GM23338 (cell line): Measurements from ENCODE around the gene SLC35D3. TPM values are rescaled to one million over a fixed set of nuclear protein-coding genes. Genes with fewer than 3 reads are reported as not detected.

Source experiments
- ATAC-seq: fragments of 200-7000 bp; cut with Tn5 transposase; 3 replicates; pipeline ENCODE4 v1.9.1; 2020
- DNase-seq: peaks from one replicate; pipeline ENCODE4 v3.0.0-alpha.2; 2015; ENCODE audit warnings: low spot score
- H2AFZ ChIP-seq: fragments of 200-600 bp; sonication (generic); 2 replicates; pipeline ENCODE4 v1.8.0; 2016; ENCODE audit warnings: antibody characterized with exemption, mild to moderate bottlenecking, moderate library complexity
- H3F3A ChIP-seq: fragments of 200-600 bp; sonication (generic); replicated peaks from 2 replicates; pipeline ENCODE4 v1.8.0; 2017; ENCODE audit warnings: antibody characterized with exemption, mixed run types, low read depth
- H3K27ac ChIP-seq: fragments of 200-600 bp; sonication (generic); 2 replicates; pipeline ENCODE4 v1.6.1; 2016; ENCODE audit warnings: low read depth
- H3K27me3 ChIP-seq: fragments of 200-600 bp; sonication (generic); 2 replicates; pipeline ENCODE4 v1.8.0; 2016; ENCODE audit warnings: mild to moderate bottlenecking, mixed run types, moderate library complexity; ENCODE audit not compliant: insufficient read depth
- H3K36me3 ChIP-seq: fragments of 200-600 bp; sonication (generic); 2 replicates; pipeline ENCODE4 v1.8.0; 2016; ENCODE audit warnings: mild to moderate bottlenecking; ENCODE audit not compliant: insufficient read depth
- H3K4me1 ChIP-seq: fragments of 200-600 bp; sonication (generic); 2 replicates; pipeline ENCODE4 v1.8.0; 2016; ENCODE audit warnings: mild to moderate bottlenecking, moderate library complexity; ENCODE audit not compliant: insufficient read depth
- H3K4me2 ChIP-seq: fragments of 200-600 bp; sonication (generic); 2 replicates; pipeline ENCODE4 v1.7.1; 2017; ENCODE audit warnings: mixed run types
- H3K4me3 ChIP-seq: fragments of 200-600 bp; sonication (generic); 2 replicates; pipeline ENCODE4 v1.6.1; 2016; ENCODE audit warnings: mixed run types
- H3K79me2 ChIP-seq: fragments of 200-600 bp; sonication (generic); replicated peaks from 2 replicates; pipeline ENCODE4 v1.8.0; 2017; ENCODE audit warnings: mild to moderate bottlenecking; ENCODE audit not compliant: insufficient read depth
- H3K9me2 ChIP-seq: fragments of 200-600 bp; sonication (generic); 2 replicates; pipeline ENCODE4 v1.8.0; 2017; ENCODE audit not compliant: insufficient read depth
- H4K20me1 ChIP-seq: fragments of 200-600 bp; sonication (generic); replicated peaks from 2 replicates; pipeline ENCODE4 v1.8.0; 2017; ENCODE audit warnings: mild to moderate bottlenecking; ENCODE audit not compliant: insufficient read depth
- H3K27ac Mint-ChIP-seq: 2 replicates; pipeline ENCODE4 v1.8.0; 2020; ENCODE audit warnings: inconsistent platforms, mild to moderate bottlenecking, moderate library complexity, mixed read lengths
- H3K27me3 Mint-ChIP-seq: 3 replicates; pipeline ENCODE4 v1.8.0; 2022; ENCODE audit warnings: low read depth, mild to moderate bottlenecking, moderate library complexity, mixed read lengths, inconsistent platforms; ENCODE audit not compliant: insufficient read depth, poor library complexity
- H3K36me3 Mint-ChIP-seq: 3 replicates; pipeline ENCODE4 v1.8.0; 2021; ENCODE audit warnings: low read depth, mild to moderate bottlenecking, inconsistent platforms, moderate library complexity, mixed read lengths
- H3K4me1 Mint-ChIP-seq: 3 replicates; pipeline ENCODE4 v1.8.0; 2020; ENCODE audit warnings: mild to moderate bottlenecking, inconsistent platforms, mixed read lengths
- H3K4me3 Mint-ChIP-seq: 3 replicates; pipeline ENCODE4 v1.8.0; 2021; ENCODE audit warnings: moderate library complexity, mild to moderate bottlenecking, inconsistent platforms, mixed read lengths
- H3K9me3 Mint-ChIP-seq: 3 replicates; pipeline ENCODE4 v1.8.0; 2020; ENCODE audit warnings: moderate library complexity, mild to moderate bottlenecking, inconsistent platforms, mixed read lengths
- CREB1 ChIP-seq: fragments of 250-450 bp; sonication (Bioruptor Pico); IDR thresholded peaks from 2 replicates; pipeline ENCODE4 v1.5.0; 2020; ENCODE audit warnings: low read depth, mild to moderate bottlenecking, moderate library complexity
- CTCF ChIP-seq, 2 experiments: fragments of 200-600 bp in 1 of 2; sonication (generic) in 1 of 2; conservative IDR thresholded peaks; 2 replicates each; pipeline versions ENCODE4 v1.5.1 to v1.6.1; 2016 to 2017; ENCODE audit warnings: antibody characterized with exemption in 2 of 2, low read depth in 2 of 2, mild to moderate bottlenecking in 2 of 2, moderate library complexity in 1 of 2
- EZH2 ChIP-seq: fragments of 200-600 bp; sonication (generic); IDR thresholded peaks from one replicate; pipeline ENCODE4 v1.8.0; 2017; ENCODE audit warnings: antibody characterized with exemption, mild to moderate bottlenecking, low read depth; ENCODE audit not compliant: unreplicated experiment
- EZH2phosphoT487 ChIP-seq: fragments of 200-600 bp; sonication (generic); IDR thresholded peaks from one replicate; pipeline ENCODE4 v1.8.1; 2018; ENCODE audit warnings: antibody characterized with exemption; ENCODE audit not compliant: unreplicated experiment
- JUNB ChIP-seq: IDR thresholded peaks from one replicate; pipeline ENCODE4 v1.6.1; 2016; ENCODE audit warnings: antibody characterized with exemption; ENCODE audit not compliant: unreplicated experiment
- NANOG ChIP-seq: IDR thresholded peaks from 2 replicates; pipeline ENCODE4 v1.6.1; 2016; ENCODE audit warnings: antibody characterized with exemption, borderline replicate concordance
- POLR2AphosphoS5 ChIP-seq: IDR thresholded peaks from 2 replicates; pipeline ENCODE4 v1.6.1; 2016; ENCODE audit warnings: antibody characterized with exemption, low read depth
- STAT1 ChIP-seq: IDR thresholded peaks from one replicate; pipeline ENCODE4 v1.6.1; 2016; ENCODE audit warnings: antibody characterized with exemption; ENCODE audit not compliant: unreplicated experiment
- ZNF114 ChIP-seq: fragments of 250-450 bp; sonication (Bioruptor Pico); IDR thresholded peaks from 2 replicates; pipeline ENCODE4 v1.5.0; 2020; ENCODE audit warnings: mild to moderate bottlenecking, moderate library complexity
- ZNF331 ChIP-seq: fragments of 250-450 bp; sonication (Bioruptor Pico); IDR thresholded peaks from 2 replicates; pipeline ENCODE4 v1.5.0; 2020; ENCODE audit warnings: low read depth, mild to moderate bottlenecking, moderate library complexity
- ZNF462 ChIP-seq: fragments of 250-450 bp; sonication (Bioruptor Pico); IDR thresholded peaks from 2 replicates; pipeline ENCODE4 v1.5.0; 2020; ENCODE audit warnings: mild to moderate bottlenecking, moderate library complexity
- polyA plus RNA-seq: library from polyadenylated mRNA; unstranded; fragments of >200 nt; fragmentation: Nextera tagmentation; extraction: Ambion mirVana; gene quantifications from 2 replicates; pipeline ENCODE4 v1.2.1, GENCODE V29; 2016
- total RNA-seq: library from RNA; depleted of rRNA; stranded (reverse); fragments of >200 nt; shearing (Covaris generic); gene quantifications from 2 replicates; pipeline ENCODE4 v1.2.3, GENCODE V29; 2014
- TF ChIP-seq, protein P1 (sequence below): IDR thresholded peaks from one replicate; pipeline ENCODE4 v1.6.1; 2018; ENCODE audit warnings: antibody characterized with exemption; ENCODE audit not compliant: unreplicated experiment
- TF ChIP-seq, protein P2 (sequence below): IDR thresholded peaks from 2 replicates; pipeline ENCODE4 v1.6.1; 2016; ENCODE audit warnings: antibody characterized with exemption

The SLC35D3 gene
- total and polyA plus RNA-seq, 2 experiments from 2014 or later, result 0.59 to 1.6 TPM

DNA sequence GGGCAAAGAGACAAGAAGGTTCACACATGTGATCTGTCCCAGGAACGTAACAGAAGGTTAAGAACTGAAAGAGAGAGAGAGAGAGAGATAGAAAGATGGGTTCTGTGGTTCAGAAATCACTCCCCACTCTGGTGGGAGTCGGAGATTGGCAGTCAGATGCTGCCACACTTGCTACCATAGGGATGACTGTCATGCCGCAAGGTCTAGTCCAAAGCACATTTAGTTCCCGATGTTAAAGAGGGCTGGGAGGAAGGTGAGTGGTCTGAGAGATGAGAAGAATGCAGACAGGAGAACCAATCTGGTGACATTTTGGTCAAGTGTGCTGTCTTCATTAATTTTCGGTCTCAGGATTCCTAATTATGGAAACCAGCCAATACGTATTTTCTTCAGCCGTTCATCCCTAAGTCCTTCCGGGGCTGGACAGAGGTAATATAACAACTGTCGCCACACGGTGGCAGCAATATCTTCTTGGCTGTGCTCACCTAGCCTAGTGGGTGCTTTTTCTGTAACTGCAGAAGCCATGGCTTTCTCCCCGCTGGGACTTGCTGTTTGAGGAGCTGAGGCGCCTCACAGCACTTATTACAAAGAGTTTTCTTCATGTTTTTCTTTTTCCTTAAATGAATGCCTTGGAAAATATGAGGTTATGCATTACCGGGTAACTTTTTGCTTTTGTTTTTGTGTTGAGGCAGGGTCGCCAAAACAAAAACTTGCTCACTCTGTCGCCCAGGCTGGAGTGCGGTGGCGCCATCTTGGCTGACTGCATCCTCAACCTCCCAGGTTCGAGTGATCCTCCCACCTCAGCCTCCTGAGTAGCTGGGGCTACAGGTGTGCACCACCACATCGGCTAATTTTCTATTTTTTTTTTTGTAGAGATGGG lies 46.0 kb downstream of the SLC35D3 start:
- no peak overlapping the region for H3K4me3 ChIP-seq
- H3K27ac Mint-ChIP-seq, result no peak overlapping the region
- ATAC-seq, result peak; percentile 97
- H3K9me2 ChIP-seq, result no peaks in the 10 kb centered on the region
- H3K27me3 Mint-ChIP-seq, result peaks cover 4% of the 10 kb centered on the region
- H3K4me1 Mint-ChIP-seq, result 0 out of 3 replicates have a peak, but pooled peaks cover 2% of the 10 kb centered on the region
- H3K79me2 ChIP-seq, result no peaks in the 10 kb centered on the region
- H3K36me3 ChIP-seq, result no peaks in the 10 kb centered on the region
- no peaks in the 10 kb centered on the region for H3K9me3 Mint-ChIP-seq
- H3K27ac ChIP-seq, result no peak overlapping the region
- no peaks in the 10 kb centered on the region for H3K27me3 ChIP-seq
- DNase-seq, result peak; percentile 90
- H2AFZ ChIP-seq, result 0 out of 2 replicates have a peak overlapping the region, but pooled peaks have one; percentile 2
- no peaks in the 10 kb centered on the region for H3F3A ChIP-seq
- TF ChIP-seq ZNF331 (CRISPR knock-in tag) (0 out of 2 replicates have a peak, but pooled peaks have one; percentile 3), POLR2AphosphoS5 (no peak), EZH2 (no peak), EZH2phosphoT487 (no peak), NANOG (no peak), CTCF (conservative IDR thresholded peaks at IDR 0.05; ENCODE audit: low read depth in 2 of 2) (peak; percentile 75 to 89), ZNF462 (0 out of 2 replicates have a peak, but pooled peaks have one; percentile 20), JUNB (no peak), ZNF114 (0 out of 2 replicates have a peak, but pooled peaks have one; percentile 34), STAT1 (no peak), CREB1 (CRISPR knock-in tag) (no peak)
- TF ChIP-seq, protein P1, sequence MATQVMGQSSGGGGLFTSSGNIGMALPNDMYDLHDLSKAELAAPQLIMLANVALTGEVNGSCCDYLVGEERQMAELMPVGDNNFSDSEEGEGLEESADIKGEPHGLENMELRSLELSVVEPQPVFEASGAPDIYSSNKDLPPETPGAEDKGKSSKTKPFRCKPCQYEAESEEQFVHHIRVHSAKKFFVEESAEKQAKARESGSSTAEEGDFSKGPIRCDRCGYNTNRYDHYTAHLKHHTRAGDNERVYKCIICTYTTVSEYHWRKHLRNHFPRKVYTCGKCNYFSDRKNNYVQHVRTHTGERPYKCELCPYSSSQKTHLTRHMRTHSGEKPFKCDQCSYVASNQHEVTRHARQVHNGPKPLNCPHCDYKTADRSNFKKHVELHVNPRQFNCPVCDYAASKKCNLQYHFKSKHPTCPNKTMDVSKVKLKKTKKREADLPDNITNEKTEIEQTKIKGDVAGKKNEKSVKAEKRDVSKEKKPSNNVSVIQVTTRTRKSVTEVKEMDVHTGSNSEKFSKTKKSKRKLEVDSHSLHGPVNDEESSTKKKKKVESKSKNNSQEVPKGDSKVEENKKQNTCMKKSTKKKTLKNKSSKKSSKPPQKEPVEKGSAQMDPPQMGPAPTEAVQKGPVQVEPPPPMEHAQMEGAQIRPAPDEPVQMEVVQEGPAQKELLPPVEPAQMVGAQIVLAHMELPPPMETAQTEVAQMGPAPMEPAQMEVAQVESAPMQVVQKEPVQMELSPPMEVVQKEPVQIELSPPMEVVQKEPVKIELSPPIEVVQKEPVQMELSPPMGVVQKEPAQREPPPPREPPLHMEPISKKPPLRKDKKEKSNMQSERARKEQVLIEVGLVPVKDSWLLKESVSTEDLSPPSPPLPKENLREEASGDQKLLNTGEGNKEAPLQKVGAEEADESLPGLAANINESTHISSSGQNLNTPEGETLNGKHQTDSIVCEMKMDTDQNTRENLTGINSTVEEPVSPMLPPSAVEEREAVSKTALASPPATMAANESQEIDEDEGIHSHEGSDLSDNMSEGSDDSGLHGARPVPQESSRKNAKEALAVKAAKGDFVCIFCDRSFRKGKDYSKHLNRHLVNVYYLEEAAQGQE, result no peak
- TF ChIP-seq, protein P2, sequence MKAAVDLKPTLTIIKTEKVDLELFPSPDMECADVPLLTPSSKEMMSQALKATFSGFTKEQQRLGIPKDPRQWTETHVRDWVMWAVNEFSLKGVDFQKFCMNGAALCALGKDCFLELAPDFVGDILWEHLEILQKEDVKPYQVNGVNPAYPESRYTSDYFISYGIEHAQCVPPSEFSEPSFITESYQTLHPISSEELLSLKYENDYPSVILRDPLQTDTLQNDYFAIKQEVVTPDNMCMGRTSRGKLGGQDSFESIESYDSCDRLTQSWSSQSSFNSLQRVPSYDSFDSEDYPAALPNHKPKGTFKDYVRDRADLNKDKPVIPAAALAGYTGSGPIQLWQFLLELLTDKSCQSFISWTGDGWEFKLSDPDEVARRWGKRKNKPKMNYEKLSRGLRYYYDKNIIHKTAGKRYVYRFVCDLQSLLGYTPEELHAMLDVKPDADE, result no peak
- H3K36me3 Mint-ChIP-seq, result no peaks in the 10 kb centered on the region; the same call in 2 of the 3 replicates
- no peak overlapping the region for H3K4me2 ChIP-seq
- H3K4me1 ChIP-seq, result no peaks in the 10 kb centered on the region; the same call in 1 of the 2 replicates
- no peak overlapping the region for H3K4me3 Mint-ChIP-seq
- no peaks in the 10 kb centered on the region for H4K20me1 ChIP-seq
